ENCODE results near the gene DDB1.

GRCh38 chr11:61272731-61273130, 60.2 kb downstream of the DDB1 start:
- TF ChIP-seq CTCF (IDR thresholded peaks at IDR 0.05) (no peak), POLR2A (IDR thresholded peaks at IDR 0.05; ENCODE audit: low read depth) (no peak)

Data from esophagus muscularis mucosa (tissue), 3 donors.